GM10248 (cell line): ENCODE data around the gene SPECC1L.

Source experiments
- CTCF ChIA-PET: fragments of 300-600 bp; sonication (Branson Sonifier 250); formaldehyde crosslinking; extraction: SDS; loops from one replicate; lab custom pipeline; 2021; ENCODE audit warnings: antibody characterized with exemption; lab: Yijun Ruan, JAX
- POLR2A ChIA-PET: fragments of 350-650 bp; sonication (Branson Sonifier 250); formaldehyde crosslinking; extraction: SDS; loops from one replicate; lab custom pipeline; 2020; ENCODE audit warnings: antibody characterized with exemption; lab: Yijun Ruan, JAX
- DNase-seq: peaks from one replicate; pipeline ENCODE4 v3.0.0; 2012; ENCODE audit errors: extremely low spot score
- TF ChIP-seq, protein P1 (sequence below): IDR thresholded peaks from 2 replicates; pipeline ENCODE4 v1.5.1; 2012; ENCODE audit warnings: mild to moderate bottlenecking, low read depth; ENCODE audit errors: extremely low read depth, missing control alignments, control extremely low read depth

Gene SPECC1L

DNA sequence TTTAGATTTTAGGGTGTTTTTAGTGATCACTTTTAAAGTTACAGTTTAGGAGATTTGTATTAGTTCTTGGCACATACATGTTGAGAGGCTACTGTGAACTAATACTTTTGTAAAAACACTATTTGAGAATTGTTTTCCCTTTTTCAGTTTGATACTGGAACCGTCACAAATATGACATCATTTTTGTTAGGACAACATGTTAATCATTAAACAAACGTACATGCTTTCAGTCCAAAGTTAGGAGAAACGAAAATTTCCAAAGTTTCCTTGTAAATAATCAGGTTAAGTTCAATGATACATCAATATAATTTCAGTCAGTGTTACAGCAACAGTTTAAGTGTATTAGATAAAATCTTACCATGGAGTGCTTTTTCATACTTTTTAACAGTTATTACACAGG is 53.1 kb downstream of the SPECC1L start:
- ChIA-PET CTCF (interaction anchor here (0.7 to 3.0 kb wide), 16 partner anchors 8 to 207 kb away, joined by 3 to 18 read pairs (median 4); no protein-coding TSS in a partner anchor), POLR2A (no interaction called here)
- TF ChIP-seq, protein P1, sequence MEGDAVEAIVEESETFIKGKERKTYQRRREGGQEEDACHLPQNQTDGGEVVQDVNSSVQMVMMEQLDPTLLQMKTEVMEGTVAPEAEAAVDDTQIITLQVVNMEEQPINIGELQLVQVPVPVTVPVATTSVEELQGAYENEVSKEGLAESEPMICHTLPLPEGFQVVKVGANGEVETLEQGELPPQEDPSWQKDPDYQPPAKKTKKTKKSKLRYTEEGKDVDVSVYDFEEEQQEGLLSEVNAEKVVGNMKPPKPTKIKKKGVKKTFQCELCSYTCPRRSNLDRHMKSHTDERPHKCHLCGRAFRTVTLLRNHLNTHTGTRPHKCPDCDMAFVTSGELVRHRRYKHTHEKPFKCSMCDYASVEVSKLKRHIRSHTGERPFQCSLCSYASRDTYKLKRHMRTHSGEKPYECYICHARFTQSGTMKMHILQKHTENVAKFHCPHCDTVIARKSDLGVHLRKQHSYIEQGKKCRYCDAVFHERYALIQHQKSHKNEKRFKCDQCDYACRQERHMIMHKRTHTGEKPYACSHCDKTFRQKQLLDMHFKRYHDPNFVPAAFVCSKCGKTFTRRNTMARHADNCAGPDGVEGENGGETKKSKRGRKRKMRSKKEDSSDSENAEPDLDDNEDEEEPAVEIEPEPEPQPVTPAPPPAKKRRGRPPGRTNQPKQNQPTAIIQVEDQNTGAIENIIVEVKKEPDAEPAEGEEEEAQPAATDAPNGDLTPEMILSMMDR, result no peak
- DNase-seq, result no peak

DNA sequence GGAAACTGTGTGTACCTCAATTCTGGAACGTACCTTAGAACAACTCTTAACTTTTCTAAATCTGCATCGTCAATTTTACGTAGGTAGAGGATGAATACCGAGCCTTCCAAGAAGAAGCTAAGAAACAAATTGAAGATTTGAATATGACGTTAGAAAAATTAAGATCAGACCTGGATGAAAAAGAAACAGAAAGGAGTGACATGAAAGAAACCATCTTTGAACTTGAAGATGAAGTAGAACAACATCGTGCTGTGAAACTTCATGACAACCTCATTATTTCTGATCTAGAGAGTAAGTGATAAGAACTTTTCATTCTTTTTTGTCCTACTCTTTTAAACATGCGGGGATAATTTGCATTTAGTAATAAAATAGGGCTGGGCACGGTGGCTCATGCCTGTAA is 53.5 kb downstream of the SPECC1L start:
- ChIA-PET POLR2A (no interaction called here), CTCF (interaction anchor here (0.7 to 3.0 kb wide), 16 partner anchors 9 to 206 kb away, joined by 3 to 18 read pairs (median 4); no protein-coding TSS in a partner anchor)
- TF ChIP-seq, protein P1, result no peak
- no peak for DNase-seq

DNA sequence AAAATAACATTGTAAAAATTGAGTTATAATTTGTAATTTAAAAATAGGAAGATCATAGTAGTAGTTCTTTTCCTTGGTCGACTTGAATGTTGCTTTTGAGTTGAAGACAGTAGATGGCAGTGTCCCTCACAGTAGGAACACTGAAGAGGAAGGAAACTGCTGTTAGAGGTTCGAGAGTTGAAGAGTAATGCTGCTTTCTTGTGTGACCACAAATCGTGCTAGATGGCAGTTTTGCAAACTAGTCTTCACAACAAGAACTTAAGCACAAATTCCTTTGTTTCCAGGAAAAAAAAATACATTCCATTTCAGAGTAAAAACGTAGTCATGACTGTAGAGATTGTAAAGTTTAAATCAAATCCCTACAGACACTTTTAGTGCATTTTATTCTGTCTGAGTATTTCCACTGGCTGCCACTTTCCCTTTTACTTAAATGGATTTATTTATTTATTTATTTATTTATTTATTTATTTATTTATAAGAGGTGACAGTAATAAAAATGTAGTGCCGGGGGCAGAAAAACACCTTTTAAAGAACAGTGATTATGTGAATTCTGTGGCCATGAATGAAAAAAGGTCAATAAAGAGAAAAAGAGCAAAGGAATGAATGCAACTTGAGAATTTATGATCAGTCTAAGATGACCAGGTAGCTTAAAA is 54.6 kb downstream of the SPECC1L start:
- TF ChIP-seq, protein P1, result peak; percentile 62
- DNase-seq, result peak; percentile 78
- POLR2A ChIA-PET, result no interaction called here
- CTCF ChIA-PET, result interaction anchor here (0.8 to 4.9 kb wide), 9 partner anchors 24 to 201 kb away, joined by 3 to 17 read pairs (median 4); no protein-coding TSS in a partner anchor

DNA sequence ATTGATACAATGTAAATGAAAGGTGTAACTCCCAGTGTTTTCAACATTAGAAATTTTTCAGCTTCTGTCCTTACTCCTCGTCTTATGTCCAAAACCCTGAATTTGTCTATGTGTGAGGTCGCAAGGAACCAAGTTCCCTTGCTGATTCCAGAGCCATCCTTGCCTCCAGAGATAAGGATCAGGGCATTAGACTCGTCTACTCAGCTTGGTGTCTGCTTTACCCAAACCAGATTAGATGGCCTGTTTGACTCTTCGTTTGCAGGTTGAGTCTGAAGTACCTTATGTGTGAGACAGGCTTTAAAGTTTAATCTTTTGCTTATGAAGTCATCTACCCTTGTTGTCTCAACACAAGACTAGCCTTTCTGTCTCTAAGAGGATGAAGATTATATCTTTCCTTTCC is 55.6 kb downstream of the SPECC1L start:
- TF ChIP-seq, protein P1, result no peak
- CTCF ChIA-PET, result interaction anchor here (0.8 to 4.9 kb wide), 5 partner anchors 75 to 200 kb away, joined by 3 to 17 read pairs (median 3); no protein-coding TSS in a partner anchor
- POLR2A ChIA-PET, result no interaction called here
- DNase-seq, result no peak

DNA sequence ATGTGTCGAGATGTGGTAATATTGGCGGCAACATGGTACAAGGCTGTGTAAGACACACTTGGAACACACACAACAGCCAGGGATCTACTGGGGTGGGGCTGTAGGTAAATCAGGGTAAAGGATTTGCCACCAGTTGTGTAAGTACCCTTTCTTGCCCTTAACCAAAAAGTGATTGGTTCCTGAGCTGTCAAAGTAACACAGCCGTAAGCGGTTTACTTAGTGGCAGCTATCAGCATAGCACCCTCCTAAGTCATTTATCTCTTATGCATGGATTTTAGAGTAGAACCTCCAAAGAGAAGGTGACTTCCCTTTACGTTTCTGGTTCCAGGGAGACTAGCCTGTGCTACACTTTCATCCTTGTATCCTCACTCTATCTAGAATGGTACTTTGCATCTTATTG is 57.2 kb downstream of the SPECC1L start:
- ChIA-PET POLR2A (no interaction called here), CTCF (interaction anchor here (1.5 to 4.9 kb wide), 3 partner anchors 96 to 198 kb away, joined by 4 to 17 read pairs (median 7); no protein-coding TSS in a partner anchor)
- DNase-seq, result no peak
- TF ChIP-seq, protein P1, result no peak

DNA sequence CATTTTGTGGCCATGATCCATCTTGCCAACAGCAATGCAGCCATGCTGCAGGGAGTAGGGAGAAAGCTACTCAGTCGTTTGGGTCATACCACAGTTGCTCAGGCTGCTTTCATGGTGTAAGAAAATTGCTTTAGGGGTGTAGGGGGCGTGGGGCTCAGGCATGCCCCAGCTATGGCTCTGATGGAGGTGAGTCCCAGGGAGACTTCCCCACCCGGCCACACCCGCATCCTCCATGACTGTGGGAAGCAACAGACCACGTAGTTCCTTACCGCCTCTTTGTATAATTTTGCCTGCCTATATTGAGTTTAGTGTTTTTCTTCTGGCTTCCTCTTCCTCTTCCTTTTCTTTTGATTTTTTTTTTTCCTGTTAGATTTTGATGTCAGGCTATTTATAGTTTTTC is 58.8 kb downstream of the SPECC1L start:
- ChIA-PET POLR2A (no interaction called here), CTCF (interaction anchor here (0.9 to 4.9 kb wide), 3 partner anchors 97 to 192 kb away, joined by 3 to 17 read pairs (median 3); no protein-coding TSS in a partner anchor)
- TF ChIP-seq, protein P1, result no peak
- no peak for DNase-seq
